AG04449 (cell line): ENCODE measurements around the gene IMP3.
A peak's percentile ranks its signal among the peaks of the same experiment; 100 is the strongest.

Experiments used
- CTCF ChIA-PET: fragments of 350-600 bp; formaldehyde crosslinking; extraction: SDS; loops from one replicate; lab custom pipeline; 2021; ENCODE audit warnings: antibody characterized with exemption; lab: Yijun Ruan, JAX
- POLR2A ChIA-PET: fragments of 400-600, 350-600 bp; formaldehyde crosslinking; extraction: SDS; loops from one replicate; lab custom pipeline; 2020; ENCODE audit warnings: antibody characterized with exemption, inconsistent platforms; lab: Yijun Ruan, JAX
- DNase-seq: peaks from one replicate; pipeline ENCODE4 v3.0.0-alpha.2; 2010; ENCODE audit warnings: low read depth, low spot score
- H3K4me3 ChIP-seq: 2 replicates; pipeline ENCODE4 v1.5.1; 2011; ENCODE audit warnings: low read depth, mild to moderate bottlenecking, control low read depth, low read length
- TF ChIP-seq, protein P1 (sequence below): IDR thresholded peaks from one replicate; pipeline ENCODE4 v1.5.1; 2011; ENCODE audit warnings: mild to moderate bottlenecking, moderate library complexity, low read length, control low read depth, inconsistent platforms; ENCODE audit not compliant: insufficient read depth; ENCODE audit errors: missing control alignments

Gene IMP3

DNA sequence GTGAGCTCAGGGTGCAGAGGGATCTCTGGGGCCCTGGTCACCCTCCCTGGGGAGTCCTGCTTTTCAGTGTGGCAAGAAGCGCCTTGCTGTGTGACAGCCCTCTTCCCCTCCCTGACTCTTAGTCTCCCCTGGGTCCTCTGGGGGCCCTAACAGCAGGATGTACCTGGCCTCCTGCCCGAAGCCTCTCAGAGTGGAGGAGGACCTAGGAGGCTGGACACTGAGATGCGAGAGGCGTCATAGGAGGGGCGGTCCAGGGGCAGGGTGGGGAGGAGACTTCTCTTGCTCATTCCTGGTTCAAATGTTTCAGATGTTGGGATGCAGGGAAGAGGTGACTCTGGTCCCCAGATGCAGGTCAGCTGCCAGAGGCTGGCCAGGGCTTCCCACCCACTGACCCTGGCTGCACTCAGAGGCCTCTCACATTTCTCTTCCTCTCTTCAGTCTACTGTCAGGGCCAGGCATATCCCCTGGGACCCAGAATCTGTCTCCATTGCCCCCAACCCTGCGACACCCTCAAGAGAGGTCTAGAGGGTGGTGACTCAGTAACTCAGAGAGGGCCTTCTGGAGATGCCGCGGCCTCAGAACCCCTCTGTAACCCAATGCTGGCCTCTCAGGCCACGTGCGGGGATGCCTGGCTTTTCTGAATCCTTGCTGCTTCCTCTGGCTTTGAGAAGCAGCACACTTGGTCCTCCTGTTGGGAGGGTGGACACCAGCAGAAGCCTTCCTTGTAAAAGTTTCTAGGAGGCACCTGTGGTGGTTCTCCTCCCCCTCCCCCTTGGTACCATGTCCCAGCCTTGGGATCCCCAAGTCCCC, 33.6 kb upstream of the IMP3 start:
- TF ChIP-seq, protein P1, sequence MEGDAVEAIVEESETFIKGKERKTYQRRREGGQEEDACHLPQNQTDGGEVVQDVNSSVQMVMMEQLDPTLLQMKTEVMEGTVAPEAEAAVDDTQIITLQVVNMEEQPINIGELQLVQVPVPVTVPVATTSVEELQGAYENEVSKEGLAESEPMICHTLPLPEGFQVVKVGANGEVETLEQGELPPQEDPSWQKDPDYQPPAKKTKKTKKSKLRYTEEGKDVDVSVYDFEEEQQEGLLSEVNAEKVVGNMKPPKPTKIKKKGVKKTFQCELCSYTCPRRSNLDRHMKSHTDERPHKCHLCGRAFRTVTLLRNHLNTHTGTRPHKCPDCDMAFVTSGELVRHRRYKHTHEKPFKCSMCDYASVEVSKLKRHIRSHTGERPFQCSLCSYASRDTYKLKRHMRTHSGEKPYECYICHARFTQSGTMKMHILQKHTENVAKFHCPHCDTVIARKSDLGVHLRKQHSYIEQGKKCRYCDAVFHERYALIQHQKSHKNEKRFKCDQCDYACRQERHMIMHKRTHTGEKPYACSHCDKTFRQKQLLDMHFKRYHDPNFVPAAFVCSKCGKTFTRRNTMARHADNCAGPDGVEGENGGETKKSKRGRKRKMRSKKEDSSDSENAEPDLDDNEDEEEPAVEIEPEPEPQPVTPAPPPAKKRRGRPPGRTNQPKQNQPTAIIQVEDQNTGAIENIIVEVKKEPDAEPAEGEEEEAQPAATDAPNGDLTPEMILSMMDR = no peak
- no peak overlapping the region for H3K4me3 ChIP-seq
- POLR2A ChIA-PET = interaction anchor here (0.6 to 3.0 kb wide), 8 partner anchors 12 to 220 kb away, joined by 3 to 17 read pairs (median 4); partner anchors contain the start of genes IMP3, SNUPN and SNX33
- no peak for DNase-seq
- CTCF ChIA-PET = interaction anchor here (1.0 to 5.6 kb wide), 9 partner anchors 11 to 306 kb away, joined by 3 to 48 read pairs (median 10); partner anchors contain the start of genes IMP3, MAN2C1 and SNX33

DNA sequence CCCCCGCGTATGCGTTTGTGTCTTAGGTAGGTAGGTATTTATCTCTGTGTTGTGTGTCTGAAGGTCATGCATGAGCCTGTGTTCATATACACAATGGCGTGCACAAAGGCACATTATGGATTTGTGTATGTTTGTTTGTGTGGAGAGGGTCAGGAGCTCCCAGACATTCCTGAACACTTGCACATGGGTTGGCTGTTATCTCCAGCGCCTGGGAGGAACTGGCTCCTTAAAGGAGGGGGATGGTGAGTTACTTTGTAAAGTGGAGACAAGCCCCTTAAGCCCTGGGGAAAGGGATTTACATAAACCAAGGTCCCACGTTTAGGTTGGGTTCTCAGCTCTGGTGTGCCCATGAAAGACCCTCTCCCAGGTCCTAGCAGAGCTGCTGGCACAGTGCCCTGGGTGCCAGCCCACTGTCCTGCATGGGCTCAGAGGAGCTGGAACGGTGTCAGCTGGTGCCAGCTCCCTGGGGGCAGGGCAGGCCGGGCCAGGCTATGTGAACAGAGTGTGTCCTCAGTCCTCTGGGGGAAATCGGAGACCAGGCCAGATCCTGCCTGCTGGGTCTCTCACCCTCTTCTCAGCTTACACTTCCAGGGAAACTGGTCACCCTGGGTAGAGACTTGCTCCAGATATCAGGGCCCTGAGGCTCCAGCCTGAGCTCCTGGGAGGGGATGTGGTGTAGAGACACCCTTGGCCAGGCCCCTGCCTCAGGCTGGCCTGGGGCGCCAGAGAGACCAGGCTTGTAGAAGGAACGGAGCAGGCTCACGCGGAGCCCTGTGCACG, 32.8 kb upstream of the IMP3 start:
- CTCF ChIA-PET = interaction anchor here (1.0 to 5.6 kb wide), 11 partner anchors 9 to 305 kb away, joined by 3 to 48 read pairs (median 4); partner anchors contain the start of genes IMP3, MAN2C1, SIN3A and SNX33
- POLR2A ChIA-PET = interaction anchor here (0.6 to 3.0 kb wide), 9 partner anchors 12 to 219 kb away, joined by 3 to 17 read pairs (median 4); partner anchors contain the start of genes IMP3, SNUPN and SNX33
- peak; percentile 80 for DNase-seq
- H3K4me3 ChIP-seq = no peak overlapping the region; the same call in none of the 2 replicates
- TF ChIP-seq, protein P1 = no peak

DNA sequence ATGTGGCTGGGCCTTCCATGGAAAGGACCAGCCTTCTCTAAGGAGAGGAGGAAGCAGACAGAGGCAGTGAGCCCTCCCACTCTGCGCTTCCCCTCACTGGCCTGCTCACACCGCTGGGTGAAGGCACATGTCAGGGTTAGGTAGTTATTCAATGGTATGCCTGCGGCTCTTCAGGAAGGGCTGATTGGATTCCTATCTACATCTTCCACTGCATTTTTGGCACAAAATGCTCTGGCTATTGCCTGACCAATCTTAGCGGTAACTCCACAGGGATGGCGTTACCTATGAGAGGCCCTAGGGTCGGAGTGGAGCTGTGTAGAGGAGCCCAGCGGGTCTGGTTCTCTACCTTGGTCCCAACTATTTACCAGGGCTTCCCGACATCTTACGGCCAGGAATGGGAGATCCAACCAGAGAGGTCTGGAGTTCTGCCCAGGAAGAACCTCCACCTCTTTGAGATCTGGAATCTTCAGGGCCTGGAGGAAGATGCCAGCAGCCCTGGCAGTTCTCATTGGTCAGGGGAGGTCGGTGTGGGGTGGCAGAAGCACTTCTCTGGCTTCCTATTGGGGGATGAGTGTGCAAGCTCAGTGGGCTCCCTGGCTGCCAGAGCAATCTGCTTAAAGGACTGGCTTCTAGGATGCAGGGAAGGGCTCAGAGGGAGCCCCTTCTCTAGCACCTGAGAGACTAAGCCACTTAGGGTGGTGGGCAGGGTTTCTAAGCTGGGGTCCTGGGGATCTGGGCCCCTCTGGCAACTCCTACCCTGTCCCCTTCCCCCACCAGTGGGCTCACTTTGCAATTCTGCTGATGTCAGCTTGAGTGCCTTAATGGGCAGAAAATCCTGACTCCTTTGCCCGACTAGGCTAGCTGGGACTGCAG, 31.9 kb upstream of the IMP3 start:
- no peak overlapping the region for H3K4me3 ChIP-seq
- no peak for DNase-seq
- TF ChIP-seq, protein P1 = no peak
- CTCF ChIA-PET = interaction anchor here (0.5 to 5.6 kb wide), 10 partner anchors 10 to 220 kb away, joined by 3 to 48 read pairs (median 7); partner anchors contain the start of genes IMP3, SIN3A and SNX33
- POLR2A ChIA-PET = interaction anchor here (0.6 to 3.0 kb wide), 8 partner anchors 11 to 1491 kb away, joined by 3 to 17 read pairs (median 4); partner anchors contain the start of genes IMP3, SNUPN and SNX33

DNA sequence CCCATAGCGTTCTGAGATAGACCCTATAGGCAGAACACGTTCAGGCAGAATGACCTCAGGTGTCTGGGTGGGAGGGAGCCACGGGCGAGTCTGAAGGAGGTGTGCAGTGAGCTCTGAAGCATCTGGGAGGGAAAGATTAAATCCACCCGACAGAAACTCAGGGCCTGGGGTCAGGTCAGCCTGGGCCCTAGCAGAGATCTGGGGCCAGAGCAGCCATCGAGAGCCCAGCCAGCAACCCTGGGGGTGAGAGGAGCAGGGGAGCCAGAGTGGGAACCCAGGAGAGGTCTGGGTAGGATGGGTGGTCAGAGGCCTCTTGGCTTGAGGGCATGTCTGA, 29.8 kb upstream of the IMP3 start:
- no peak overlapping the region for H3K4me3 ChIP-seq
- no peak for DNase-seq
- ChIA-PET CTCF (interaction anchor here (1.6 to 3.8 kb wide), 3 partner anchors 12 to 162 kb away, joined by 3 to 11 read pairs (median 8); no protein-coding TSS in a partner anchor), POLR2A (interaction anchor here (0.5 kb wide), 1 partner anchor 809 kb away, joined by 3 read pairs; no protein-coding TSS in a partner anchor)
- TF ChIP-seq, protein P1 = no peak

DNA sequence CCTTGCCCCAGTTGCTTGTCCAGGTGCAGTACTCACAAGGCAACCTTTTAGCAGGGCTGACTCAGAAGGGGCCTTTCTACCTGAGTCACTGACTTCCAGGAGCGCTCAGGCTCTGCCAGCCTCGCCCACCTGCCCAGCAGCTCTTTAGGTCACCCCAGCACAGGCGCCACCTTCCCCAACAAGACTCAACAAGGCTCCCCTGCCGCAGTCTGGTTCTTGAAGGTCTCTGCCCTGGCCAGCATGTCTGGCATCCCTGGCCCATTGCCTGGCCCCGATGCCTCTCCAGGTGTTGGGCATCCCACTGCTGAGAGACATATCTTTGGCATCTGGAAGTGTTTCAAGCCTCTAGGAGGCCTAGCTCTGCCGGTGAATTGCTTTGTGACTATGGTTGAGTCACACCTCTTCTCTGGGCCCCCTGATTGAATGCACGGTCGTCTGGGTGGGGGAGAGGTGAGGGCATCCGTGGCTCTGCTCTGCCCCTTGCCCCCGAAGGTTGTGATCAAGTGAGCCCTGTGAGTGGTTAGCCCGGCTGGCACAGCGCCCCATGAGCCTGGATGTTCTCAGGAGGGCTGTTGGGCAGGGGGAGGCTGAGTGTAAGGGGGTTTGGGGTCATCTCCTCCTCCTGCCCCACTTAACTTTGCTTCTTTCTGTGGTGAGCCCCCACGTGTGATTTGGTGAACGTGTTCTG, 29.3 kb upstream of the IMP3 start:
- TF ChIP-seq, protein P1 = no peak
- POLR2A ChIA-PET = interaction anchor here (0.5 to 3.2 kb wide), 3 partner anchors 22 to 809 kb away, joined by 3 to 23 read pairs (median 5); partner anchors contain the start of genes IMP3 and SNX33
- CTCF ChIA-PET = interaction anchor here (0.9 to 3.8 kb wide), 5 partner anchors 12 to 161 kb away, joined by 3 to 11 read pairs (median 4); no protein-coding TSS in a partner anchor
- no peak overlapping the region for H3K4me3 ChIP-seq
- DNase-seq = no peak
